ENCODE data around the gene ACYP2.

ACYP2 gene

DNA sequence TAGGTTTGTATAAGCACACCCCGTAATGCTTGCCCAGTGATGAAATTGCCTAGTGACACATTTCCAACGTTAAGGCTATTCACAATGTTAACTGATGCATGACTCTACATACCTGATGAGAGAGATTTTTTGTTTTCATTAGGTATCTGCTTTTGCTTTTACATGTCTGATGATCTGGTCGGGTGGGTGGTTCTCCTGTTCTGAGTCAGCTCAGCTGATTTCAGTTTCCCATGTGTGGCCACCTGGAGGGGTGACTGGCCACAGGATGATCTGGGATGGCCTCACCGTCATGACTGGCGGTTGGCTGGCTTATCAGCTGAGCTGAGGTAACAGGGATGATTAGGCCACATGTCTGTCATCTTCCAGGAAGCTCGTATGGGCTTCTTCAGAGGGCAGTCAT lies 33.8 kb upstream of the ACYP2 start:
- Histone ChIP-seq H3K4me3 (ENCODE audit: insufficient read depth, low read depth, low read length, poor library complexity, severe bottlenecking) (no peak overlapping the region), H3K27ac (ENCODE audit: insufficient read depth, low read length, poor library complexity, severe bottlenecking) (no peak overlapping the region), H3K4me1 (ENCODE audit: control insufficient read depth, insufficient read depth, low read length, poor library complexity, severe bottlenecking) (no peaks in the 10 kb centered on the region), H3K36me3 (ENCODE audit: control insufficient read depth, insufficient read depth, low read length) (no peaks in the 10 kb centered on the region), H3K9me3 (ENCODE audit: control insufficient read depth, low read length) (no peaks in the 10 kb centered on the region), H3K27me3 (replicated peaks; ENCODE audit: control insufficient read depth, insufficient read depth, low read length, poor library complexity, severe bottlenecking) (no peaks in the 10 kb centered on the region)
- DNase-seq = no peak

DNA sequence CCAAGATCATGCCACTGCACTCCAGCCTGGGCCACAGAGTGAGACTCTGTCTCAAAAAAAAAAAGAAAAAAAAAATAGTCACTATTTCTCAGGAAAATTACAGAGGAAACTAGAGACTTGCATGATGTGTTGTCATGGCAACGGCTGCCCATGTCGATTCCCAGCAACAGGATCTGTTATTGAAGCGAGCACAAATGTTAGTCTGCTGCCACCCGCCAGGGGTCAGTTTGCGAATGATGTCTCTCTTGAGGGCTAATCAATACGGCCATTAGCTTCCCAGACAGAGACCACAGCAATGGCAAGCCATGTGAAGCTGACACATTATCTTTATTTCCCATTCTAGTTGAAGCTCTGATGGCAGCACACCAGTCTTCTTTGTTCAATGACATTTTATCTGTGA lies 32.4 kb upstream of the ACYP2 start:
- no peaks in the 10 kb centered on the region for H3K27me3 ChIP-seq (replicated peaks; ENCODE audit: control insufficient read depth, insufficient read depth, low read length, poor library complexity, severe bottlenecking)
- H3K9me3 ChIP-seq (ENCODE audit: control insufficient read depth, low read length) = no peaks in the 10 kb centered on the region
- DNase-seq = no peak
- no peaks in the 10 kb centered on the region for H3K36me3 ChIP-seq (ENCODE audit: control insufficient read depth, insufficient read depth, low read length)
- H3K4me1 ChIP-seq (ENCODE audit: control insufficient read depth, insufficient read depth, low read length, poor library complexity, severe bottlenecking) = no peaks in the 10 kb centered on the region
- no peak overlapping the region for H3K27ac ChIP-seq (ENCODE audit: insufficient read depth, low read length, poor library complexity, severe bottlenecking)
- no peak overlapping the region for H3K4me3 ChIP-seq (ENCODE audit: insufficient read depth, low read depth, low read length, poor library complexity, severe bottlenecking)

DNA sequence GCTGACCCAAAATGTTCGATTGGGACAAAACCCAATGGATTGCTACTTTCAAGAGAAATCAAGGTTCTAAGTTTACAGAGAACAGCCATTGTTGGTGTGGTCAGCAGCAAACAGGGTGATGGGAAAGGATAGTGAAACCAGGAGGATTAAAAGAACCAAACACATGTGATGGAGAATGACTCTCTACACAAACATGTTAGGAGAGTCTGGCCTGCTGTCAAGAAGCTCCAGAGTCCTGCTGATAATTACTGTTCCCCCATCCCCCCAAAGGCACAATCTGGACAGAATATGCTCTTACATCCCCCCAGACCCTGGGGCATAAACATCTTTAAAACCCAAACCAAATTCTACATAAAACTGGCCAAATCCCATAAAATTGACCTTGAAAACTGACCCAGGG lies 32.0 kb upstream of the ACYP2 start:
- Histone ChIP-seq H3K9me3 (ENCODE audit: control insufficient read depth, low read length) (no peaks in the 10 kb centered on the region), H3K27ac (ENCODE audit: insufficient read depth, low read length, poor library complexity, severe bottlenecking) (no peak overlapping the region), H3K27me3 (replicated peaks; ENCODE audit: control insufficient read depth, insufficient read depth, low read length, poor library complexity, severe bottlenecking) (no peaks in the 10 kb centered on the region), H3K4me1 (ENCODE audit: control insufficient read depth, insufficient read depth, low read length, poor library complexity, severe bottlenecking) (no peaks in the 10 kb centered on the region), H3K4me3 (ENCODE audit: insufficient read depth, low read depth, low read length, poor library complexity, severe bottlenecking) (no peak overlapping the region), H3K36me3 (ENCODE audit: control insufficient read depth, insufficient read depth, low read length) (no peaks in the 10 kb centered on the region)
- no peak for DNase-seq

DNA sequence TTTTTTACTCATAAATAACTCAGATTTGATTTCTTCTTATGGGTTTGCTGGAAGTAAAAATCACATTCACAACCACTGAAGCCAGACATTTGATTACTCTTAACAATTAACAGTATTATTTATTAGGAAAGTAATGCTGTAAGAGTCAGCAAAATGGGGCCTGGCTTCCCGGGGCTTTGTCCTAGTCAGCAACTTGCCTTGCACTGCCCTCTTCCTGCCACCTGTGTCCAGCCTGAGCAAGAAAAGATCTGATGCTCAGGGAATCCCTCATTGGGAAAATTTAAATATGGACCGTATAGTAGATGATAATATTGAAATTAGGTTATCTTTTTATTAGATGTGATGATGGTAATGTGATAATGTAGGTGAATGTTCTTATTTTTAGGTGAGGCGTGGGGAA lies 30.8 kb upstream of the ACYP2 start:
- no peak overlapping the region for H3K4me3 ChIP-seq (ENCODE audit: insufficient read depth, low read depth, low read length, poor library complexity, severe bottlenecking)
- H3K27ac ChIP-seq (ENCODE audit: insufficient read depth, low read length, poor library complexity, severe bottlenecking) = no peak overlapping the region
- no peaks in the 10 kb centered on the region for H3K9me3 ChIP-seq (ENCODE audit: control insufficient read depth, low read length)
- no peaks in the 10 kb centered on the region for H3K4me1 ChIP-seq (ENCODE audit: control insufficient read depth, insufficient read depth, low read length, poor library complexity, severe bottlenecking)
- no peaks in the 10 kb centered on the region for H3K36me3 ChIP-seq (ENCODE audit: control insufficient read depth, insufficient read depth, low read length)
- H3K27me3 ChIP-seq (replicated peaks; ENCODE audit: control insufficient read depth, insufficient read depth, low read length, poor library complexity, severe bottlenecking) = no peaks in the 10 kb centered on the region
- DNase-seq = no peak

DNA sequence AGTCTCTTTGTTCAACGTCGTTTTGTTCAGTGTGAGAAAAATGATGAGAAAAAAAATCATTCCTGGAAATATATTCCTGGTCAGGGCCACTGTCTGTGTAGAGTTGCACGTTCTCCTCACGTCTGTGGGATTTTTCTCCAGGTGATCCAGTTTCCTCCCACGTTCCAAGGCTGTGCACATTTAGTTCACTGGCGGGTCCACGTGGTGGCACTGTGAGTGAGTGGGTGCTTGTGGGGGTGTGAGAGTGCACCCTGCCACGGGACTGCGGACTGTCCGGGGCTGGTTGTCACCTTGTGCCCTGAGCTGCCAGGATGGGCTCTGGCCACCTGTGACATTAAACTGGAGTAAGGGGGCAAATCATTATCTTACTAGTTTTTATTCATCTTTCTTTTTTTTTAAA lies 30.3 kb upstream of the ACYP2 start:
- no peak overlapping the region for H3K4me3 ChIP-seq (ENCODE audit: insufficient read depth, low read depth, low read length, poor library complexity, severe bottlenecking)
- DNase-seq = no peak
- no peaks in the 10 kb centered on the region for H3K4me1 ChIP-seq (ENCODE audit: control insufficient read depth, insufficient read depth, low read length, poor library complexity, severe bottlenecking)
- no peaks in the 10 kb centered on the region for H3K36me3 ChIP-seq (ENCODE audit: control insufficient read depth, insufficient read depth, low read length)
- H3K27me3 ChIP-seq (replicated peaks; ENCODE audit: control insufficient read depth, insufficient read depth, low read length, poor library complexity, severe bottlenecking) = no peaks in the 10 kb centered on the region
- no peaks in the 10 kb centered on the region for H3K9me3 ChIP-seq (ENCODE audit: control insufficient read depth, low read length)
- no peak overlapping the region for H3K27ac ChIP-seq (ENCODE audit: insufficient read depth, low read length, poor library complexity, severe bottlenecking)

DNA sequence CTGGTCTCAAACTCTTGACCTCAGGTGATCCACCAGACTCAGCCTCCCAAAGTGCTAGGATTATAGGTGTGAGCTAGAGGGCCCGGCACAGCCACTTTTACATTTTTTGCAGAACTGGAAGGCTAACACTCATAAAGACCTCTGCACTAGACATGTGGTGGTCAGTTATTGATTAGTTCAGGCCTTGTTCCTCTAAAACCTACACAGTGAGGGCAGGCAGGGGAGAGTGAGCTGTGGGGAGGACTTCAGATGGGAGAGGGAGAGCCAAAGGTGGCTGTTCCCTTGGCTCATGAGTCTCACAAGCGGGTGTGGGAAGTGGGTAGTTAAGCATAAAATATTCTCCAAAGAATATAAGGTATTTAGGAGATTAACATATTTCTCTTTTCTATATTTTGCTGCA lies 29.3 kb upstream of the ACYP2 start:
- no peak for DNase-seq
- Histone ChIP-seq H3K4me3 (ENCODE audit: insufficient read depth, low read depth, low read length, poor library complexity, severe bottlenecking) (no peak overlapping the region), H3K36me3 (ENCODE audit: control insufficient read depth, insufficient read depth, low read length) (no peaks in the 10 kb centered on the region), H3K27me3 (replicated peaks; ENCODE audit: control insufficient read depth, insufficient read depth, low read length, poor library complexity, severe bottlenecking) (no peaks in the 10 kb centered on the region), H3K27ac (ENCODE audit: insufficient read depth, low read length, poor library complexity, severe bottlenecking) (no peak overlapping the region), H3K4me1 (ENCODE audit: control insufficient read depth, insufficient read depth, low read length, poor library complexity, severe bottlenecking) (no peaks in the 10 kb centered on the region), H3K9me3 (ENCODE audit: control insufficient read depth, low read length) (no peaks in the 10 kb centered on the region)

DNA sequence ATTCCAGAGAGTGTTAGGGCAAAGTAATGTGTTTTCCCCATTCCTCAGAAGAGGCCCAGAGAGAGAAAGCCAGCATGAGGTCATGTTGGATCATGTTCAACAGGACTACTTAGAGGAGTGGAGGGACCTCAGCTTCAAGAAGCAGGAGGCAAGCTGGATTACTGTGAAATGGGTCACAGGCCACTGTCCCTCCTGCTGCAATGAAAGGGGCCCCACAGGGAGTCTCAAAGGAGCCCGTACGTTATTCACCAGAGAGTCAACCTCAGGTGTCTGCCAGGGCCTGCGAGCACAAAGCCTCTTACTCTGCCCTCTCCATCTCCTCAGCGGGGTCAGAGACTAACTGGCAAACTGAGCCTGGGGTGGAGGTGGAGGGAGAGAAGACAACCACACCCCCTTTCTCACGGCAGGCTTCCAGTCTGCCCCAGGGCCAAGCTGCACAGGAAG lies 27.2 kb upstream of the ACYP2 start:
- no peak for DNase-seq
- Histone ChIP-seq H3K4me1 (ENCODE audit: control insufficient read depth, insufficient read depth, low read length, poor library complexity, severe bottlenecking) (peaks cover 13% of the 10 kb centered on the region), H3K4me3 (ENCODE audit: insufficient read depth, low read depth, low read length, poor library complexity, severe bottlenecking) (no peak overlapping the region), H3K27me3 (replicated peaks; ENCODE audit: control insufficient read depth, insufficient read depth, low read length, poor library complexity, severe bottlenecking) (no peaks in the 10 kb centered on the region), H3K27ac (ENCODE audit: insufficient read depth, low read length, poor library complexity, severe bottlenecking) (no peak overlapping the region), H3K36me3 (ENCODE audit: control insufficient read depth, insufficient read depth, low read length) (no peaks in the 10 kb centered on the region), H3K9me3 (ENCODE audit: control insufficient read depth, low read length) (no peaks in the 10 kb centered on the region)

- Histone ChIP-seq H3K27ac (ENCODE audit: insufficient read depth, low read length, poor library complexity, severe bottlenecking) (no peak overlapping the region), H3K36me3 (ENCODE audit: control insufficient read depth, insufficient read depth, low read length) (no peaks in the 10 kb centered on the region), H3K4me3 (ENCODE audit: insufficient read depth, low read depth, low read length, poor library complexity, severe bottlenecking) (no peak overlapping the region), H3K27me3 (replicated peaks; ENCODE audit: control insufficient read depth, insufficient read depth, low read length, poor library complexity, severe bottlenecking) (no peaks in the 10 kb centered on the region), H3K9me3 (ENCODE audit: control insufficient read depth, low read length) (no peaks in the 10 kb centered on the region), H3K4me1 (ENCODE audit: control insufficient read depth, insufficient read depth, low read length, poor library complexity, severe bottlenecking) (peaks cover 13% of the 10 kb centered on the region)
- DNase-seq = no peak
Observed at GRCh38 chr2:54088719-54089118, 26.7 kb upstream of the ACYP2 start.

GRCh38 chr2:54090521-54091117 lies 24.8 kb upstream of the ACYP2 start:
- no peak for DNase-seq
- Histone ChIP-seq H3K27ac (ENCODE audit: insufficient read depth, low read length, poor library complexity, severe bottlenecking) (no peak overlapping the region), H3K4me1 (ENCODE audit: control insufficient read depth, insufficient read depth, low read length, poor library complexity, severe bottlenecking) (peaks cover 13% of the 10 kb centered on the region), H3K4me3 (ENCODE audit: insufficient read depth, low read depth, low read length, poor library complexity, severe bottlenecking) (no peak overlapping the region), H3K9me3 (ENCODE audit: control insufficient read depth, low read length) (no peaks in the 10 kb centered on the region), H3K27me3 (replicated peaks; ENCODE audit: control insufficient read depth, insufficient read depth, low read length, poor library complexity, severe bottlenecking) (no peaks in the 10 kb centered on the region), H3K36me3 (ENCODE audit: control insufficient read depth, insufficient read depth, low read length) (no peaks in the 10 kb centered on the region)

- peaks cover 13% of the 10 kb centered on the region for H3K4me1 ChIP-seq (ENCODE audit: control insufficient read depth, insufficient read depth, low read length, poor library complexity, severe bottlenecking)
- H3K36me3 ChIP-seq (ENCODE audit: control insufficient read depth, insufficient read depth, low read length) = no peaks in the 10 kb centered on the region
- H3K27me3 ChIP-seq (replicated peaks; ENCODE audit: control insufficient read depth, insufficient read depth, low read length, poor library complexity, severe bottlenecking) = no peaks in the 10 kb centered on the region
- H3K27ac ChIP-seq (ENCODE audit: insufficient read depth, low read length, poor library complexity, severe bottlenecking) = peak overlapping the region; percentile 25
- H3K9me3 ChIP-seq (ENCODE audit: control insufficient read depth, low read length) = no peaks in the 10 kb centered on the region
- H3K4me3 ChIP-seq (ENCODE audit: insufficient read depth, low read depth, low read length, poor library complexity, severe bottlenecking) = peak overlapping the region; percentile 17
- no peak for DNase-seq
Observed at GRCh38 chr2:54092940-54093339, 22.5 kb upstream of the ACYP2 start.
